GM13977 (cell line): Measurements from ENCODE around the gene EIF4E1B.

Source experiments
- DNase-seq: peaks from one replicate; pipeline ENCODE4 v3.0.0; 2012; ENCODE audit warnings: low spot score
- CTCF ChIP-seq: IDR thresholded peaks from 2 replicates; pipeline ENCODE4 v1.5.1; 2012; ENCODE audit warnings: mild to moderate bottlenecking, control low read depth; ENCODE audit not compliant: insufficient read depth; ENCODE audit errors: extremely low read depth, missing control alignments
- in situ Hi-C: fragments of 300-500 bp; cut with MboI; formaldehyde crosslinking; loops from one replicate; pipeline ENCODE4 v1.12.0; 2022; ENCODE audit warnings: low sequenced_read_pairs, low pct_unique_long_range_greater_than_20kb, mixed read lengths, inconsistent platforms; ENCODE audit not compliant: unreplicated experiment

The EIF4E1B gene

GRCh38 chr5:176644878-176645670 is 14.6 kb downstream of the EIF4E1B start:
- in situ Hi-C loops = no loop called here
- no peak for TF ChIP-seq CTCF
- DNase-seq = no peak

- no peak for DNase-seq
- no peak for TF ChIP-seq CTCF
- in situ Hi-C loops = no loop called here
Measured at GRCh38 chr5:176646049-176646706, 15.7 kb downstream of the EIF4E1B start.

DNA sequence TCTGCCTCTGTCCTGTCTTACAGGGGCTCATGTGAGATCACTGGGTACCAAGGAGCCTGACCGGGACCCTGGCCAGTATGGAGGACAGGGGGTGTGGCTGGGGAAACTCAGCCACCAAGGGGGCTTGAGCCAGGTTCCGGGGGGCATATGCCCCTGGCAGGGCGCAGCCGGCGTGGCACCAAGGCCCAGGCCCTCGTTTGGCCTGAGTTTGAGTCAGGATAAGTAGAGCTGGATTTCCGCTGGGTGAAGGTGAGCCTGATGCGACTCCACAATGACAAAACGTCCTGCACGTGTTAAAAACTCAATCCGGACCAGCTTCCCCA is 16.2 kb downstream of the EIF4E1B start:
- TF ChIP-seq CTCF = no peak
- in situ Hi-C loops = no loop called here
- no peak for DNase-seq

DNA sequence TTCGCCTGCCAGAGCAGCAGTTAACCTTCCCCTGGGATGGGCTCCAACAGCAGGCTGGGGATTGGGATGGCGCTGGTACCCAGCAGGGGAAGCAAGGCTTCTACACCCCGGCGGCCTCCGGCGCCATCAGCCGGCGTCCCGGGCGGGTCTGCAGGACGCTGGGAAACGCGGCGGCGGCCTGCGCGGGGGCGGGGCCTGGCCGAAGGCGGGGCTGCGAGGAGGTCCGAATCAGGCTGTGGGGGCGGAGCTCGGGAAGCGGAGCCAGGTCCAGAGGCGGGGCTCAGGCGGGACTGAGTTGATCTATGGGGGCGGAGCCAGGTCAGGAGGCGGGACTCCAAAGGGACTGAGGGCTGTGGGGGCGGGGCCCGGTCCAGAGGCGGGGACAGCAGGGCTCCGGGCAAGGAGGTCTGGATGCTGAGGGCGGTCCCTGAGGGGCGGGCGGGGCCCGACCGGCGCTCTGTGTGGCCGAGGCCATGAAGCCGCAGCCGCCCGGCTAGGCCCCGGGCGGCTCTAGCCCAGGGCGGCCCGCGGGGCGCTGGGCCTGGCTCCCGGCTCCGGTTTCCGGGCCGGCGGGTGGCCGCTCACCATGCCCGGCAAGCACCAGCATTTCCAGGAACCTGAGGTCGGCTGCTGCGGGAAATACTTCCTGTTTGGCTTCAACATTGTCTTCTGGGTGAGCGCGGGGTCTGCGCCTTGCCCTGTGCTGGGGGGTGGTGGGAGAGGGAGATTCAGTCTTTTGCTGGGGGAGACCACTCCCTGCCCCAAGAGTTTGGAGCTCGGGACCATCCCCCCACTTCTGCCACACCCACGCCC is 16.8 kb downstream of the EIF4E1B start, which contains the start of gene TSPAN17:
TSS of gene TSPAN17 (plus strand) at position 455 of the 813 bp plus-strand sequence. CDS start at position 587, 132 bp downstream.
- TF ChIP-seq CTCF = peak; percentile 42
- DNase-seq = peak; percentile 100
- in situ Hi-C loops = no loop called here

DNA sequence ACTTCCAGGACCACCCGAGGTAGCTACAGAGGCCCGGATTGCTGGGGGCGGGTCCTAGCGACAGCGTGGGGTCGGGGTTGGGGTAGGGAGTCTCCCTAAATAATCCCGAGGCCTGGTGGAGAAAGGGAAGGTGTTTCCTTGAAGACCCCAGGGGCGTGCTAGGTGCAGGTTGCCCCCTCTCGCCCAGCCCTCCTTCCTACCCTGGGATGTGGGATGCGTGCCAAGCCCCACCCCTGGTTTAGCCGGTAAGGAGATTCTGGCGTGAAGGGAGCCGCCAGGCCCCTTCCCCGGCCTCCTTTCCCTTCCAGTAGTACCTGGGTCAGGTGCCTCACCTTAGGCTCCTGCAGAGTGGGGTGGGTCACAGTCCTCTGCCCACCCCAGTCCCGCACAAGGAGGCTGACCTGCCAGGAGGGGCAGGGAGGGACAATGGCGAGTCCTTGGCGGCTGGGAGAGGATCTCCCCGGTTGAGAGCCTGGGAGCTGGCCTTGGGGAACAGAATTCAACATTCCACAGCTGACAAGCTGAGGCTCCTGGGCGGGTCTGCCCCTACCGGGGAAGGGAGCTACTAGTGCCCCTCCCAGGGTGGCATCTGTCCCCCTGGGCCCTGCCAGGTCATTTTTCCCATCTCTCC is 17.5 kb downstream of the EIF4E1B start:
- DNase-seq = no peak

More for the DNA sequence above, 17.5 kb downstream of the EIF4E1B start:
- TF ChIP-seq CTCF = no peak
- in situ Hi-C loops = no loop called here
